ENCODE measurements around the gene SERPINA1.
"Not testable (repeated sequence)": the region's sequence is repeated elsewhere in the genome, so short reads cannot be mapped to it uniquely, and the experiment has no call there.

GRCh38 chr14:94346065-94346786 is 42.2 kb downstream of the SERPINA1 start:
- TF ChIP-seq, protein P1, sequence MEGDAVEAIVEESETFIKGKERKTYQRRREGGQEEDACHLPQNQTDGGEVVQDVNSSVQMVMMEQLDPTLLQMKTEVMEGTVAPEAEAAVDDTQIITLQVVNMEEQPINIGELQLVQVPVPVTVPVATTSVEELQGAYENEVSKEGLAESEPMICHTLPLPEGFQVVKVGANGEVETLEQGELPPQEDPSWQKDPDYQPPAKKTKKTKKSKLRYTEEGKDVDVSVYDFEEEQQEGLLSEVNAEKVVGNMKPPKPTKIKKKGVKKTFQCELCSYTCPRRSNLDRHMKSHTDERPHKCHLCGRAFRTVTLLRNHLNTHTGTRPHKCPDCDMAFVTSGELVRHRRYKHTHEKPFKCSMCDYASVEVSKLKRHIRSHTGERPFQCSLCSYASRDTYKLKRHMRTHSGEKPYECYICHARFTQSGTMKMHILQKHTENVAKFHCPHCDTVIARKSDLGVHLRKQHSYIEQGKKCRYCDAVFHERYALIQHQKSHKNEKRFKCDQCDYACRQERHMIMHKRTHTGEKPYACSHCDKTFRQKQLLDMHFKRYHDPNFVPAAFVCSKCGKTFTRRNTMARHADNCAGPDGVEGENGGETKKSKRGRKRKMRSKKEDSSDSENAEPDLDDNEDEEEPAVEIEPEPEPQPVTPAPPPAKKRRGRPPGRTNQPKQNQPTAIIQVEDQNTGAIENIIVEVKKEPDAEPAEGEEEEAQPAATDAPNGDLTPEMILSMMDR (conservative IDR thresholded peaks at IDR 0.05), result not testable (repeated sequence)
- TF ChIP-seq ZFX (IDR thresholded peaks at IDR 0.05), result not testable (repeated sequence)

Data from C4-2B (cell line).